Measurements from ENCODE around the gene PSMD1. TPM values are rescaled to one million over a fixed set of nuclear protein-coding genes. Genes with fewer than 3 reads are reported as not detected.

PSMD1 gene
- total and polyA plus RNA-seq, 2 of the 8 experiments (the other 6 are each of a cell fraction or from before 2014, with no cell fraction given), result 179 to 272 TPM

DNA sequence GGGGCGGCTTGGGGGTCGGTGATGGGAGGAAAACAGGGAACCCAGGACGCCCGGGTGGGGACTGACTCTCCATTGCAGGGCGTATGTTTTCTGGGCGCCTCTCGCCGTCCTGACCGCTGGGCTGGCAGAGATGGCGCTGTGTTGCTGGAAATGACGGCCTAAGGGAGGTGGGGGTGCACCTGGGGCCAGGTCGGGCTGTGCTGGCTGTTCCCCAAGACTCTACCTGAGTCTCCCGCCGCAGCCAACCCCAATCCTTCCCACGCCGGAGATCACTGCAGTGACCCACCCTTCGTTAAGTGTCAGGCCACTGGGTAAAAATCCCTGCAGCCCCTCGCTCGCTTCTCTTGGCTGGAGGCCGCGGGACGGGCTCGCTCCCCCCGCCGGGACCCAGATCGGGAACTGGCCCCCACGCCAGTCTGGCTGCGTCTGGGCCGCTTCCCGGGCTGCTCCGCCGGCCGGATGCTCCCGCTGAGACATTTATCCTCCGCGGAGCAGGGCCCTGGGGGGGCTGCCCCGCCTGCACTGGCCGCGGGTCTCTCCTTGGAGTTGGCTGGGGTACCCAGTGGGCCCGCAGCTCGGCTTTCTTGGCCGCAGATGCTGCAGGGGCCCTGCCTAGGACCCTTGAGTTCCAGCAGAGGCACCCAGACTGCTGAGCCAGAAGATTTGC is 134.0 kb downstream of the PSMD1 start (continued):
- TF ChIP-seq POLR2A (IDR thresholded peaks at IDR 0.05; ENCODE audit: control extremely low read depth in 1 of 2, low read depth in 2 of 2, low read length in 2 of 2) (peak in 1 of 2 experiments; percentile 43; a peak in 1 of 3 replicates), RBBP5 (IDR thresholded peaks at IDR 0.05; ENCODE audit: borderline replicate concordance, low read depth, low read length) (peak; percentile 75; the same call in 1 of the 2 replicates), TAF1 (IDR thresholded peaks at IDR 0.05; ENCODE audit: low read depth, low read length) (peak; percentile 61), TBP (IDR thresholded peaks at IDR 0.05; ENCODE audit: low read depth, low read length) (peak; percentile 41; the same call in 1 of the 2 replicates), YY1 (IDR thresholded peaks at IDR 0.05; ENCODE audit: low read depth, low read length) (peak; percentile 25; the same call in 1 of the 2 replicates), E2F6 (IDR thresholded peaks at IDR 0.05) (0 out of 2 replicates have a peak, but pooled peaks have one; percentile 11), CTCF (IDR thresholded peaks at IDR 0.05; ENCODE audit: control extremely low read depth in 1 of 3, insufficient read depth in 1 of 3, low read depth in 1 of 3, low read length in 3 of 3) (peak; percentile 20 to 50 (median 40); a peak in 3 of 4 replicates), TCF12 (IDR thresholded peaks at IDR 0.05; ENCODE audit: low read depth, low read length) (no peak), CTBP2 (IDR thresholded peaks at IDR 0.05; ENCODE audit: borderline replicate concordance, insufficient read depth, insufficient read length, low read length) (no peak)
